CD4-positive, alpha-beta T cell treated with Interleukin-1 beta for 1 hour (primary cell): Measurements from ENCODE around the gene TANGO2.

Experiments
- DNase-seq, 2 donors: peaks; one replicate each; pipeline ENCODE4 v3.0.0-alpha.2; 2020 to 2022

TANGO2 gene

GRCh38 chr22:19996694-19997384 lies 24.1 kb upstream of the TANGO2 start:
- DNase-seq = no peak

GRCh38 chr22:19997561-19998231 lies 23.2 kb upstream of the TANGO2 start:
- no peak for DNase-seq

GRCh38 chr22:19998232-19998951 lies 22.5 kb upstream of the TANGO2 start:
- no peak for DNase-seq

- DNase-seq = no peak
These were observed 21.7 kb upstream of the TANGO2 start for GRCh38 chr22:19998991-19999820.

GRCh38 chr22:20000246-20001081 lies 20.4 kb upstream of the TANGO2 start:
- DNase-seq = no peak

- DNase-seq = no peak
These were observed 19.8 kb upstream of the TANGO2 start for GRCh38 chr22:20001082-20001638.

- DNase-seq = no peak
These were observed 18.8 kb upstream of the TANGO2 start for GRCh38 chr22:20002128-20002527.

- DNase-seq = no peak
These were observed 18.3 kb upstream of the TANGO2 start for GRCh38 chr22:20002636-20003035.

GRCh38 chr22:20003304-20003703 lies 17.6 kb upstream of the TANGO2 start:
- DNase-seq = no peak

- DNase-seq = no peak
These were observed 16.4 kb upstream of the TANGO2 start for GRCh38 chr22:20004464-20004863.

- no peak for DNase-seq
These were observed 12.5 kb upstream of the TANGO2 start for GRCh38 chr22:20008221-20008995.

- no peak for DNase-seq
These were observed 11.9 kb upstream of the TANGO2 start for GRCh38 chr22:20009018-20009491.

GRCh38 chr22:20009582-20010306 lies 11.2 kb upstream of the TANGO2 start:
- no peak for DNase-seq

- DNase-seq = no peak
These were observed 10.4 kb upstream of the TANGO2 start for GRCh38 chr22:20010307-20011122.

GRCh38 chr22:20011123-20011992 lies 9.6 kb upstream of the TANGO2 start:
- DNase-seq = no peak

GRCh38 chr22:20011993-20012740 lies 8.7 kb upstream of the TANGO2 start:
- DNase-seq = no peak

- no peak for DNase-seq
These were observed 8.1 kb upstream of the TANGO2 start for GRCh38 chr22:20012741-20013331.
